Spleen (tissue), 7 donors: Measurements from ENCODE around the gene TUBGCP2.

ENCODE experiments used
- CTCF ChIP-seq, 11 experiments: fragments of 200-600 bp in 7 of 11; fragments of 450-650 bp in 4 of 11; sonication (generic) in 4 of 11; IDR thresholded peaks in 8 of 11; conservative IDR thresholded peaks in 3 of 11; 1 replicate in 7 of 11; 2 replicates in 4 of 11; pipeline versions ENCODE4 v1.4.0 to v1.8.0; 2016 to 2021; ENCODE audit warnings: antibody characterized with exemption in 11 of 11, inconsistent platforms in 4 of 11, mild to moderate bottlenecking in 1 of 11
- POLR2A ChIP-seq, 3 donors: fragments of 450-650 bp; IDR thresholded peaks; one replicate each; pipeline ENCODE4 v1.5.1; 2017; ENCODE audit warnings: antibody characterized with exemption in 3 of 3, mild to moderate bottlenecking in 1 of 3
- POLR2AphosphoS5 ChIP-seq, 3 donors: sonication (generic); formaldehyde crosslinking; IDR thresholded peaks; one replicate each; pipeline ENCODE4 v1.5.1; 2017; ENCODE audit warnings: antibody characterized with exemption in 3 of 3
- donor health status: DM: no; HTN: no; CAD: no; lungs with moderate emphysema.
- donor health status: DM: no; HTN: no; CAD: no.
- donor health status: DM: no; HTN: no; CAD: no.

GRCh38 chr10:133259602-133259989 is 49.1 kb downstream of the TUBGCP2 start:
- no peak for TF ChIP-seq POLR2A (IDR thresholded peaks at IDR 0.05)
- TF ChIP-seq CTCF (IDR thresholded peaks at IDR 0.05 in 8 of 11, conservative IDR thresholded peaks at IDR 0.05 in 3 of 11) = no peak
- TF ChIP-seq POLR2AphosphoS5 (IDR thresholded peaks at IDR 0.05) = no peak
